Erythroblast (primary cell): Measurements from ENCODE around the gene CLK4.

Experiments
- GATA1 ChIP-seq: IDR thresholded peaks from 2 replicates; pipeline ENCODE4 v1.6.1; 2011; ENCODE audit warnings: low read depth, mild to moderate bottlenecking, control low read depth, low read length, moderate library complexity
- POLR2A ChIP-seq: IDR thresholded peaks from 2 replicates; pipeline ENCODE4 v1.6.1; 2011; ENCODE audit warnings: mild to moderate bottlenecking, low read length

DNA sequence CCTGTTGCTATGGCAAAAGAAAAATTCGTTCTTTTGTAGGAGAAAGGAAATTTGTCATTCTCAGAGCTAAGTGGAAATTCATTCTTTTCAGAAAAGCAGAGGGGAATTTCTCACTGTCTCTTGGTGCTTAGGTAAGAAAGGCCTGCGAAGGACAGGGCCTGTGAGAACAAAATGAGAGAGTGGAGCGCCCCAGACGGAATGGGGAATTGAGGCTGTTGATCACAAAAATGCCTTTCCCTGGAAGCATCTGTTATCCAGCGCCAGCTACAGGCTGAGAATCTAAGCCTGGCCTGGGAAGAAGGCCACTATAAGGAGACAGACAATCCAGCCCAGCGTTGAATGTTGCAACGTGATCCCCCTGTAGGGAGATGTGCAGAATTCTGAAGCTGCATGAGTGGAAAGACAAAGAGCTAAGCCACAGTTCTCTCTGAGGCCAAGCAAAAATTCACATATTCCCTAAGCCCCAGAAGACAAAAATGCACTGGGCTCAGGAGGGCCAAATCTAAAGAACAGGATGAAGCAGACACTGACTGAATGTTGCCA lies 44.8 kb upstream of the CLK4 start:
- TF ChIP-seq POLR2A (no peak), GATA1 (no peak)
